ENCODE results near the gene KCNK5.

The KCNK5 gene

GRCh38 chr6:39243809-39244208 is 14.5 kb upstream of the KCNK5 start:
- DNase-seq: no peak

- DNase-seq: no peak
These were observed 11.0 kb upstream of the KCNK5 start for GRCh38 chr6:39240155-39240757.

- DNase-seq: no peak
These were observed 10.4 kb upstream of the KCNK5 start for GRCh38 chr6:39239527-39240154.

GRCh38 chr6:39236742-39237141 is 7.5 kb upstream of the KCNK5 start:
- DNase-seq: no peak

- DNase-seq: no peak
These were observed 4.1 kb upstream of the KCNK5 start for GRCh38 chr6:39233333-39233732.

- DNase-seq: peak; percentile 54
These were observed 2.4 kb upstream of the KCNK5 start for GRCh38 chr6:39231521-39232243.

GRCh38 chr6:39230654-39231035 is 1.4 kb upstream of the KCNK5 start:
- DNase-seq: no peak

GRCh38 chr6:39228111-39228971 is 934 bp downstream of the KCNK5 start:
- DNase-seq: no peak

- no peak for DNase-seq
These were observed 1.8 kb downstream of the KCNK5 start for GRCh38 chr6:39227476-39227875.

- DNase-seq: no peak
These were observed 2.5 kb downstream of the KCNK5 start for GRCh38 chr6:39226639-39227329.

- DNase-seq: no peak
These were observed 3.3 kb downstream of the KCNK5 start for GRCh38 chr6:39225946-39226437.

- no peak for DNase-seq
These were observed 3.7 kb downstream of the KCNK5 start for GRCh38 chr6:39225543-39225942.

- no peak for DNase-seq
These were observed 4.6 kb downstream of the KCNK5 start for GRCh38 chr6:39224523-39225182.

GRCh38 chr6:39224011-39224410 is 5.3 kb downstream of the KCNK5 start:
- DNase-seq: no peak

- DNase-seq: no peak
These were observed 5.7 kb downstream of the KCNK5 start for GRCh38 chr6:39223555-39223954.

GRCh38 chr6:39223061-39223460 is 6.2 kb downstream of the KCNK5 start:
- no peak for DNase-seq

- no peak for DNase-seq
These were observed 7.3 kb downstream of the KCNK5 start for GRCh38 chr6:39221779-39222641.

- no peak for DNase-seq
These were observed 8.2 kb downstream of the KCNK5 start for GRCh38 chr6:39221115-39221514.

GRCh38 chr6:39218868-39219567 is 10.3 kb downstream of the KCNK5 start:
- no peak for DNase-seq
